GM18858 (cell line): Measurements from ENCODE around the gene CEACAM20.
"Not testable (repeated sequence)": the region's sequence is repeated elsewhere in the genome, so short reads cannot be mapped to it uniquely, and the experiment has no call there.

Source experiments
- ATAC-seq: cut with Tn5 transposase; IDR thresholded peaks from one replicate; pipeline ENCODE4 v1.9.1; 2021; ENCODE audit not compliant: unreplicated experiment

Gene CEACAM20

GRCh38 chr19:44529536-44529935, at the start of gene CEACAM20:
CEACAM20 (minus strand) TSS chr19:44529675; CDS start chr19:44529509, 166 bp downstream.
- no peak for ATAC-seq

GRCh38 chr19:44577566-44577874, 48.0 kb upstream of the CEACAM20 start:
- ATAC-seq: no peak

- no peak for ATAC-seq
Measured at GRCh38 chr19:44576843-44577565, 47.5 kb upstream of the CEACAM20 start.

- no peak for ATAC-seq
Measured at GRCh38 chr19:44575116-44575700, 45.7 kb upstream of the CEACAM20 start.

- ATAC-seq: no peak
Measured at GRCh38 chr19:44574186-44574950, 44.9 kb upstream of the CEACAM20 start.

GRCh38 chr19:44573627-44574026, 44.2 kb upstream of the CEACAM20 start:
- no peak for ATAC-seq

- no peak for ATAC-seq
Measured at GRCh38 chr19:44573183-44573582, 43.7 kb upstream of the CEACAM20 start.

GRCh38 chr19:44572581-44572900, 43.1 kb upstream of the CEACAM20 start:
- ATAC-seq: no peak

- no peak for ATAC-seq
Measured at GRCh38 chr19:44571830-44572580, 42.5 kb upstream of the CEACAM20 start.

- no peak for ATAC-seq
Measured at GRCh38 chr19:44570984-44571684, 41.7 kb upstream of the CEACAM20 start.

GRCh38 chr19:44570603-44570983, 41.1 kb upstream of the CEACAM20 start:
- no peak for ATAC-seq

- ATAC-seq: no peak
Measured at GRCh38 chr19:44567745-44568144, 38.3 kb upstream of the CEACAM20 start.

GRCh38 chr19:44566984-44567383, 37.5 kb upstream of the CEACAM20 start:
- no peak for ATAC-seq

GRCh38 chr19:44563086-44563655, 33.7 kb upstream of the CEACAM20 start:
- not testable (repeated sequence) for ATAC-seq

- ATAC-seq: no peak
Measured at GRCh38 chr19:44557933-44558332, 28.5 kb upstream of the CEACAM20 start.

- no peak for ATAC-seq
Measured at GRCh38 chr19:44554641-44555246, 25.3 kb upstream of the CEACAM20 start.

- no peak for ATAC-seq
Measured at GRCh38 chr19:44553478-44554171, 24.1 kb upstream of the CEACAM20 start.

- no peak for ATAC-seq
Measured at GRCh38 chr19:44552324-44552723, 22.8 kb upstream of the CEACAM20 start.

- no peak for ATAC-seq
Measured at GRCh38 chr19:44551850-44552249, 22.4 kb upstream of the CEACAM20 start.

- ATAC-seq: not testable (repeated sequence)
Measured at GRCh38 chr19:44550976-44551375, 21.5 kb upstream of the CEACAM20 start.
